CD4-positive, alpha-beta T cell treated with Interleukin-1 beta for 1 hour (primary cell): ENCODE results near the gene LEMD3.
"Not testable (repeated sequence)": the region's sequence is repeated elsewhere in the genome, so short reads cannot be mapped to it uniquely, and the experiment has no call there.

Source experiments
- DNase-seq, 2 donors: peaks; one replicate each; pipeline ENCODE4 v3.0.0-alpha.2; 2020 to 2022

Gene LEMD3

DNA sequence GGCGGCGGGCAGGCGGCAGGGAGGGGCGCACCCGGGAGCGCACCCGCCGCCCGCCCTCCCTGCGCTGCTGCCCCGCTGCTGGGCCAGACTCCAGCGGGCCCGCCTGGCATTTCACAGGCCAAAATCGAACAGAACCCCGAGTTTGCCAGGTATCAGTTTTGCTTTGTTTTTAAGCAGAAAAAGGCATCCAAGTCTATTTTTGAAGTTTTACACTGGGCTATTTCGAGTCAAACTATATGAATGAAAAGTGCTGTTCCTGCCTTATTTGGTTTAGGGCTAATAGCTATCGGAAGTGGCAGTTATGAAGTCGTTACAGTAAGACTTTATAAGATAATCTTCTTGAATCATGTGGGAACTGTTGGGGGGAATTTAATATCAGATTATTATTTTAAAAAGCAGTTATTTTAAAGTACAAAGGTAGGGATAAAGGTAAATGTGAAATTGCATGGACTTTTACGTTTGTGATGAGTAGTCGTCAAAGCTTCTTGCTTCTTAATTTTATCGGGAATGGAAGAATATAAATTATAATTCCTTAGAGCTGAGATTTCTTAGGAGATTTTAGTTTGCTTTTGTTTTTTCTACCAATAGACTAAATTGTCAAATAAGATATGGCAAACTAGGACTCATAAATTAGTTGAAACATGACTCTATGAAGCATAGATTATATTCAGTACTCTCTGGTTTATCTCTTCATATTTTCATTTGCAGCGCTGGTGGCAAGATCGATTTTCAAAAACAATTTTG is 110.2 kb downstream of the LEMD3 start:
- DNase-seq = no peak

DNA sequence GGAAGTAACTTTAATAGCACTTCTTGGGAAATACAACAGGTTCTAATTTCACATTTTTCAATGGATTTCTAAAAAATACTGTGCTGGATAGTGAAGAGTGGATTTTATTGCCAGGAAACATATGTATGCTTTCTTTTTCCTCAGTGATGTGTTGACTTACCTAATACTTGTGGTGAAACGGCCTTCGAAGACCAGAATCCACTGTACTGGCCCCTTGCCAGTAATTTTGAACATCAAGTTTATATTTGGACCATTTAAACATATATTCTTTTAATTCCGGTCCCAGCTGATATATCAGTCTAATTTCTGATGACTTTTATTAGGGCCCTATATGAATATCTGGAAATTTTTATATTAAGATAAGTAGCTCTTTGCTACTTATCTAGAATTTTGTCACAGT is 110.9 kb downstream of the LEMD3 start:
- no peak for DNase-seq

DNA sequence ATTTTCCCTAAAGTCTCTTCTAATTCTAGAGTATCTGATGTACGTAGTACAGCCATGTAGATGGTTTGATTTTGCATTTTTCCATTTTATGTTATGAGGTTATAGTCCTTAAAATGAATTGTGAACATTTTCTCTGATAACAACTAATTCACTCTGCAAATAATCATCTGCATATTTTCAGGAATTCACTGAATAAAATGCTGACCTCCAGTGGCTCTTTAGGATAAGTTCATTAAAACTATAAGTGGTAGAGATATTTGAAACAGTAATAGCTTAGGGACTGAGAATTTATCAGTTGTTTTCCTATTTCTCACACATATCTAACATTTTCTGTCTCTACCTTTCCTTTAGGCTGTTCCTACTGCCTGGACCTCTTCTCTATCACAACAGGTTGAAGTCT is 113.5 kb downstream of the LEMD3 start:
- no peak for DNase-seq

DNA sequence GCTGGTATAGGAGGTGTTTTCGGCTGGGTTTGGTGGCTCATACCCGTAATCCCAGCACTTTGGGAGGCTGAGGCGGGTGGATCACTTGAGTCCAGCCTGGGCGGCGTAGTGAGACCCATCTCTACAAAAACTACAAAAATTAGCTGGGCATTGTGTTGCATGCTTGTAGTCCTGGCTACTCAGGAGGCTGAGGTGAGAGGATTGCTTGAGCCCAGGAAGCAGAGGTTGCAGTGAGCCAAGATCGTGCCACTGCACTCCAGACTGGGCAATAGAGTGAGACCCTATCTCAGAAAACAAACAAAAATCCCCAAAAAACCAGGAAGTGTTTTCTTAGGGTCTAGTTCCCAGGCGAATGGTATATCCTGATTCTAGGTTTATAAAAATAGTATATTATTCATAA is 116.1 kb downstream of the LEMD3 start:
- DNase-seq = not testable (repeated sequence)

DNA sequence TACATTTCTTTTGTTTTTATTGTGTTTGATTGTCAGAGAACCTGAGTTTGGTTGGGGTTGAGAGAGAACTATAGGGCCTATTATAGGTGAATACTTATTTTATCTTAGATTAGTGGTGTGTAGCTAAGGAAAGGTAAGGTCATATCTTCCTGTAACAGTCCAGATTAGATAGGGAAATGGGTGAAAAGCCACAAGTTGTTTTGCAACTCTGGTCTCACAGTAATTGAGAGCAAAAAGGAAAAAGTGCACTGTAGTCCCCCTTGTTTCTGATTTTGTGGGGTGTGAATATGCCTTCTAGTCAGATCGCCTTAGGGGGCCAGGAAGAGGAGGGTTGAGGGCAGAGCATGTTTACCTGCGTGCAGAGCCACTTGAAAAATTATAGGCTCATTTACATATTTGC is 118.0 kb downstream of the LEMD3 start:
- no peak for DNase-seq

DNA sequence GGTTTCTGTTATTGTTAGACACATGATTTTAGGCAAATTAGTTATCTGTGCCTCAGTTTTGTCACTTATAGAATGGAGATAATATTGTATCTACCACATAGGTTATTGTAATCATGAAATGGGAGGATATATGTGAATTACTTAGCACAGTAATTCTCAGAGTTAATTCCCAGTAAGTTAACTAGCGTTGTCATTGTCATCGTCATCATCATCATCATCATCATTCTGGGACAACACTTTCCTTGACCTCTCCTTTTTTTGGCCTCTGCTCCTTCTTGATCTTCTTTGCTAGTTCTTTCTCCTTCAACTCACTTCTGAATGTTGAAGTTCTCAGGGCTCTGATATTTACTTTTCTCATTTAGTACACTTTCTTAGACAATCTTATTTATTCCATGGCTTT is 122.9 kb downstream of the LEMD3 start:
- no peak for DNase-seq

DNA sequence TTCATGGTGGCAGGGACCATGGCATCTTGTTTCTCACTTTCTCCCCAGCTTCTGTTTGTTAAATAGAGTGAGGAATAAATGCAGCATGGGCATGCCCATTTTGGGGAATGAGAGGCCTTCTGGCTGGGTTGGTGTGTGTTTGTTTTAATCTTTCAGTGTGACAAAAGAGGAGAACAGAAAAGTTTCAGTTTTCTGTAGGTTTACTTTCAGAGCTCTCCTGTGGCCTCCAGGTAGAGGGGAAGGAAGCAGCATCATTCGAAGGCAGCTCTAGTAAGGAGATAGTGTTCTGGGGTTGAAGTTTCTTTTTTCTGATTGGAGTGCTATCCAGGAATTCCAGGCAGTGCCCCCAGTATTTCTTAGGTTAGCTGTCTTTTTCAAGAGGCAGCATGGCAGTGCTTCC is 124.4 kb downstream of the LEMD3 start:
- no peak for DNase-seq

DNA sequence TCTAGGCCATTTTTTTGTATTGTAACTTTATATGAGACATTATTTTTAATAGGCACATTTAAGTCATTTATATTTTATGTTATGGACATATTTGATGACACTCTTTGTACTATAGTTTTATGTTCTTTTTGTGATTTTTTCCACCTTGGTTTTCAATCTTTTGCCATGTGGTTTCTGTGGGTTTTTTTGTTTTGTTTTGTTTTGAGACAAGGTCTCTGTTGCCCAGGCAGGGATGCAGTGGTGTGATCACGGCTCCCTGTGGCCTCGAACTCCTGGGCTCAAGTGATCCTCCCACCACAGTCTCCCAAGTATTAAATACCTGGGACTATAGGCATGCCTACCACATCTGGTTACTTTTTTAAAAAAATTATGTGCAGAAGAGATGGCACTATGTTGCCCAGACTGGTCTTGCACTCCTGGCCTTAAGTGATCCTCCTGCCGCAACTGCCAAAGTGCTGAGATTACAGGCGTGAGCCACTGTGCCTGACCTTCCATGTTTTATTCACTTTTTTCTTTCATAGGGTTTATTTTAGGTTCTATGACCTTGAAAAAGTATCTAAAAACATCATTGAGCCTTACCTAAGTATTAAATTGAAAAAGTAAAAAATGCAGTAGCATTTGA is 125.4 kb downstream of the LEMD3 start:
- no peak for DNase-seq

DNA sequence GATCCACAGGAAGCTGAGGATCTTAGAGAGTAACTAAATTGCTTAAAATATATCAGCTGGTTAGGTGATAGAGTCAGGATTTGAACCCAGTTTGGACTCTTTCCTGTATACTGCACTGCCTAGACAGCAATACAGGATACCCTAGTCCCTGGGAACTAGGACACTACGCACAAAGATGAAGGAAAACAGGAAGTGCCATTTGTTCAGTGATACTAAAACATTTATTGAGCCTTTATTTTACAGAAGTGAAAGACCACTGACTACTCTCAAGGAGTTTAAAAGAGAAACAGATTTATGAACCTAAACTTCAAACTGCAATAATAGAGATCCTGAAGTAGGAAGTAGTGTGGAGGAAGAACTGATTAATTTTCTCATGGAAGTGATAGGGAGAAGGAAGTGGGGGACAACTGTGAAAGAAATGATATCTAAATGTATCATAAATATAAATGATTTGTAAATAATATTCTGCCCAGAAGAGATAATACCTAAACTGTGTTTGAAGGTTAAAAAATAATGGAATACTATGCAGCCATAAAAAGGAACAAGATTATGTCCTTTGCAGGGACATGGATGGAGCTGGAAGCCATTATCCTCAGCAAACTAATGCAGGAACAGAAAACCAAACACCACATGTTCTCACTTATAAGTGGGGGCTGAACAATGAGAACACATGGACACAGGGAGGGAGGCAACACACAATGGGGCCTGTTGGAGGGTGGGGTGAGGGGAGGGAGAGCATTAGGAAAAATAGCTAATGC is 127.3 kb downstream of the LEMD3 start:
- no peak for DNase-seq
